ENCODE measurements around the gene SLFN12L.

Gene SLFN12L

GRCh38 chr17:35523296-35523695 is 14.2 kb downstream of the SLFN12L start:
- TF ChIP-seq GATA3 (IDR thresholded peaks at IDR 0.05; ENCODE audit: low read depth, low read length): no peak
- TF ChIP-seq GATA2 (IDR thresholded peaks at IDR 0.05; ENCODE audit: low read depth, low read length): no peak

GRCh38 chr17:35521150-35521549 is 16.3 kb downstream of the SLFN12L start:
- no peak for TF ChIP-seq GATA2 (IDR thresholded peaks at IDR 0.05; ENCODE audit: low read depth, low read length)
- no peak for TF ChIP-seq GATA3 (IDR thresholded peaks at IDR 0.05; ENCODE audit: low read depth, low read length)

- TF ChIP-seq GATA2 (IDR thresholded peaks at IDR 0.05; ENCODE audit: low read depth, low read length) (no peak), GATA3 (IDR thresholded peaks at IDR 0.05; ENCODE audit: low read depth, low read length) (no peak)
Observed at GRCh38 chr17:35519906-35520442, 17.5 kb downstream of the SLFN12L start.

GRCh38 chr17:35519439-35519838 is 18.0 kb downstream of the SLFN12L start:
- no peak for TF ChIP-seq GATA3 (IDR thresholded peaks at IDR 0.05; ENCODE audit: low read depth, low read length)
- no peak for TF ChIP-seq GATA2 (IDR thresholded peaks at IDR 0.05; ENCODE audit: low read depth, low read length)

- no peak for TF ChIP-seq GATA3 (IDR thresholded peaks at IDR 0.05; ENCODE audit: low read depth, low read length)
- no peak for TF ChIP-seq GATA2 (IDR thresholded peaks at IDR 0.05; ENCODE audit: low read depth, low read length)
Observed at GRCh38 chr17:35515027-35515426, 22.5 kb downstream of the SLFN12L start.

GRCh38 chr17:35514564-35514963 is 22.9 kb downstream of the SLFN12L start:
- no peak for TF ChIP-seq GATA3 (IDR thresholded peaks at IDR 0.05; ENCODE audit: low read depth, low read length)
- no peak for TF ChIP-seq GATA2 (IDR thresholded peaks at IDR 0.05; ENCODE audit: low read depth, low read length)

GRCh38 chr17:35510052-35510451 is 27.4 kb downstream of the SLFN12L start:
- TF ChIP-seq GATA2 (IDR thresholded peaks at IDR 0.05; ENCODE audit: low read depth, low read length) (no peak), GATA3 (IDR thresholded peaks at IDR 0.05; ENCODE audit: low read depth, low read length) (no peak)

- TF ChIP-seq GATA3 (IDR thresholded peaks at IDR 0.05; ENCODE audit: low read depth, low read length) (no peak), GATA2 (IDR thresholded peaks at IDR 0.05; ENCODE audit: low read depth, low read length) (no peak)
Observed at GRCh38 chr17:35499548-35499947, 37.9 kb downstream of the SLFN12L start.

- TF ChIP-seq GATA2 (IDR thresholded peaks at IDR 0.05; ENCODE audit: low read depth, low read length) (no peak), GATA3 (IDR thresholded peaks at IDR 0.05; ENCODE audit: low read depth, low read length) (no peak)
Observed at GRCh38 chr17:35498448-35499178, 38.9 kb downstream of the SLFN12L start.

- TF ChIP-seq GATA2 (IDR thresholded peaks at IDR 0.05; ENCODE audit: low read depth, low read length) (no peak), GATA3 (IDR thresholded peaks at IDR 0.05; ENCODE audit: low read depth, low read length) (no peak)
Observed at GRCh38 chr17:35496451-35497290, 40.8 kb downstream of the SLFN12L start.

- TF ChIP-seq GATA2 (IDR thresholded peaks at IDR 0.05; ENCODE audit: low read depth, low read length) (no peak), GATA3 (IDR thresholded peaks at IDR 0.05; ENCODE audit: low read depth, low read length) (no peak)
Observed at GRCh38 chr17:35493040-35493439, 44.4 kb downstream of the SLFN12L start.

GRCh38 chr17:35491417-35491816 is 46.1 kb downstream of the SLFN12L start:
- TF ChIP-seq GATA2 (IDR thresholded peaks at IDR 0.05; ENCODE audit: low read depth, low read length) (no peak), GATA3 (IDR thresholded peaks at IDR 0.05; ENCODE audit: low read depth, low read length) (no peak)

- no peak for TF ChIP-seq GATA2 (IDR thresholded peaks at IDR 0.05; ENCODE audit: low read depth, low read length)
- TF ChIP-seq GATA3 (IDR thresholded peaks at IDR 0.05; ENCODE audit: low read depth, low read length): no peak
Observed at GRCh38 chr17:35489944-35490343, 47.5 kb downstream of the SLFN12L start.

GRCh38 chr17:35488991-35489390 is 48.5 kb downstream of the SLFN12L start:
- TF ChIP-seq GATA2 (IDR thresholded peaks at IDR 0.05; ENCODE audit: low read depth, low read length) (no peak), GATA3 (IDR thresholded peaks at IDR 0.05; ENCODE audit: low read depth, low read length) (no peak)
